Right ventricle myocardium superior (tissue), 1 donor: Measurements from ENCODE around the gene NDUFB7. TPM values are rescaled to one million over a fixed set of nuclear protein-coding genes. Genes with fewer than 3 reads are reported as not detected.
"Not testable (repeated sequence)": the region's sequence is repeated elsewhere in the genome, so short reads cannot be mapped to it uniquely, and the experiment has no call there.

Source experiments
- ATAC-seq: fragments of 200-7000 bp; cut with Tn5 transposase; one replicate; pipeline ENCODE4 v1.9.1; 2020; ENCODE audit warnings: mild to moderate bottlenecking; ENCODE audit not compliant: poor library complexity
- DNase-seq: peaks from one replicate; pipeline ENCODE4 v3.0.0-alpha.2; 2020
- intact Hi-C: fragments of 100-400 bp; cut with DNase I; formaldehyde crosslinking; loops from one replicate; pipeline ENCODE4 v1.11.2; 2022
- long read RNA-seq: library from polyadenylated mRNA; unstranded; transcript quantifications from one replicate; pipeline ENCODE4 v2.0.0, GENCODE V29; 2021
- total RNA-seq: library from RNA; stranded (reverse); fragmentation: NEBNext Ultra II Directional; extraction: Animal tissue kit (Norgen Biotek cat#: 25700); gene quantifications from one replicate; pipeline ENCODE4 v1.2.1, GENCODE V29; 2021
- donor health status: DM: no; HTN: yes; CAD: no; lungs with severe emphysema.

NDUFB7 gene
- 533 TPM for total RNA-seq
- long read RNA-seq, transcript NDUFB7-201 (3 exons, 531 nt) = major isoform, 195 of 199 reads
- long read RNA-seq, partial matches to known transcripts = 3 of 199 reads
- long read RNA-seq, other reads (novel, unspliced or antisense) = 1 of 199 reads

DNA sequence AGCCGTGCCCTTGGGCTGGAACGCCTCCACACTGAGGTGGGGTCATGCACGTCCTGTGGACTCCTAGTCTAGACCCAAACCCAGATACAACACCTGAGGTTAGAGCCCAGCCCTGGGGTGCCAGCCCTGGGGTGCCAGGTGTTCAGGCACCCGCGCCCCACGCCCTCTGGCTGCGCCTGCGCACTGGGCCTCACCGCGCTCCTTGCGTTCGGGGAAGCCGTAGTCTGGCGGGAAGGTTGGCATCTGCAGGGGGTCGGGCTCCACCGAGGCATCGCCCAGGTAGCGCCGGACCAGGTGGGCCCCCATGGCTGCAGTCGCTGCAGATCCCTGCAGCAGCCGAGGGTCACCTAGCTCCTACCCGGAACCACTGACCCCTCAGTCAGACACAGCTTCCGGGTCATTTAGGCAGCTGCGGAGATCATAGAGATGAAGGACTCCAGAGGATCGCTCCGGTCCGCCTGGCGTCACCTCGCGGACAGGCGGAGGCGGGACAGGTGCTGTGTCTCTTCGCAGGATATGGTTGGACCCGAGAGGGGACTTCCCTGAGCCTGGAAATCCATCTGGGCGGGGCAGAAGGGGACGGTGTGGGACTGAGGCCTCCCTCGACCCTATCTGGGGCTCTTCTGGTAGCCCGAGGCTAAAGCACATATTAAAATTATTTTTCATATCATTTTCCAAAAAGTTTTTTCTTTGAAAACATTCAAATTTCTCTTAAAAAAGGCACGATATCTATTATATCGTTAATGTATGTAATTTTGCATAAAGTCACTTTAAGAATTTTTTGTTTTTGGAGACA lies at the start of gene NDUFB7:
TSS of gene NDUFB7 (minus strand) at position 372 of the 796 bp plus-strand sequence. CDS start at position 306, 66 bp downstream.
- peak; percentile 98 for ATAC-seq
- intact Hi-C loops = loop anchor here (10.0 kb wide), 1 partner anchor 313 kb away; the partner anchor contains the start of gene OR7A17
- peak; percentile 94 for DNase-seq

DNA sequence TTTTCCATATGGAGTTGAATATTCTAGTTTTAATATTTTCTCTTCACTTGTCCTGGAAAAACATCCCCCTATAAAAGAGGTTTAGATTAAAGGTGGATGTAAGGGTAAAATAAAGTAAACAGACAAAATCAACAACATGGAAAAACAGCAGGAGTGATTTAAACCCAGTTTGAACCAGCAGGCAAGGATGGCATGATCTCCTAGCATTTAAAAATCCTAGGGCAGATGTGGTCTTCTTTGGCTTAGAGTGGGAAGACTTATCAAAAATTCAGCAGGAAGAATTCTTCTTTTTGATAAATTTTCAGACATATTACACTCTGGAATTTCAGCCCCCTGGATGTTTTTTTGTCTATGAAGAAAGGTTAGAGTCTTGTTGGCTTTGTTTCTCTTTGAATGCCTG lies 47.5 kb upstream of the NDUFB7 start:
- DNase-seq = no peak
- intact Hi-C loops = no loop called here
- ATAC-seq = no peak

DNA sequence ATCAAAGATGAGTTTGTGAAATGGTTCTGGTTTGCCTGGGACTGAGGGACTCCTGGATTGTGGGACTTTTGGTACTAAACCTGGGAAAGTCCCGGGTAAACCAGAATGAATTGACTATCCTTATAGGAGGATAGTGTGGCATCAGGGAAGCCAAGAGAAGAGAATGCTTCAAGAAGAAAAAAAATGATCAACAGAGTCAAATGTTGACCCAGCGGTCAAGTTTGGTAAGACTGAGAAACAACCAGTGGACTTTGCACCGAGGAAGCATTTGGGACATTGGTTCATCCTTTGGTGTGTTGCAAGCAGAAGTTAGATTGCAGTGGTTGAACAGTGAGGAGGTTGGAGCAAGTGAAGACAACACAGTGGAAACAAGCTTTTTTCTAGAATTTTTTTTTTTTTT lies 44.5 kb upstream of the NDUFB7 start:
- ATAC-seq = no peak
- intact Hi-C loops = no loop called here
- no peak for DNase-seq

DNA sequence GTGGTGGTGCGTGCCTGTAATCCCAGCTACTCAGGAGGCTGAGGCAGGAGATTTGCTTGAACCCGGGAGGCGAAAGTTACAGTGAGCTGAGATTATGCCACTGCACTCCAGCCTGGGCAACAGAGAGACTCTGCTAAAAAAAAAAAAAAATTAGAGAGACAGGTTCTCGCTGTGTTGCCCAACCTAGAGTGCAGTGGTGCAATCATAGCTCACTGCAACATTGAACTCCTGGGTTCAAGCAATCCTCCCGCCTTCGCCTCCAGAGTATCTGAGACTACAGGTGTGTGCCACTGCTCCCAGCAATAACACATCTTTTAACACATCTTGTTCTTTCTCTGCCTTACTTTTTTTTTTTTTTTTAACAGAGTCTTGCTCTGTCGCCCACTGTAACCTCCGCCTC lies 43.8 kb upstream of the NDUFB7 start:
- intact Hi-C loops = no loop called here
- DNase-seq (no peak), ATAC-seq (no peak)

DNA sequence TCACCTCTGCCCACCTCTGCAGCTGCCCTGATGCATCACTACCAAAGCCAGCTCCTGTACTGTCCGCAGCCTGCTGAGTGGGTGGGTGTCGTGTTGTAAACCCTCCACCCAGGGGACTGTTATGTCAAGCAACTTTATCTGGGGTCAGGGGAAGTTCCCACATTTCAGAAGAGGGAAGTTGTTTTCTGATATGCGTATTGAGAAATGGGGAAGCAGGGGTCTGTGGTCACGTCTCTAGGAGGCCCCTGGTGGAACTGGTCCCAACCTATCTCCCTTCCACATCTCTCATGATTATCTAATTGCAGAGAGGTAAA lies 42.2 kb upstream of the NDUFB7 start:
- DNase-seq (no peak), ATAC-seq (no peak)
- intact Hi-C loops = no loop called here

DNA sequence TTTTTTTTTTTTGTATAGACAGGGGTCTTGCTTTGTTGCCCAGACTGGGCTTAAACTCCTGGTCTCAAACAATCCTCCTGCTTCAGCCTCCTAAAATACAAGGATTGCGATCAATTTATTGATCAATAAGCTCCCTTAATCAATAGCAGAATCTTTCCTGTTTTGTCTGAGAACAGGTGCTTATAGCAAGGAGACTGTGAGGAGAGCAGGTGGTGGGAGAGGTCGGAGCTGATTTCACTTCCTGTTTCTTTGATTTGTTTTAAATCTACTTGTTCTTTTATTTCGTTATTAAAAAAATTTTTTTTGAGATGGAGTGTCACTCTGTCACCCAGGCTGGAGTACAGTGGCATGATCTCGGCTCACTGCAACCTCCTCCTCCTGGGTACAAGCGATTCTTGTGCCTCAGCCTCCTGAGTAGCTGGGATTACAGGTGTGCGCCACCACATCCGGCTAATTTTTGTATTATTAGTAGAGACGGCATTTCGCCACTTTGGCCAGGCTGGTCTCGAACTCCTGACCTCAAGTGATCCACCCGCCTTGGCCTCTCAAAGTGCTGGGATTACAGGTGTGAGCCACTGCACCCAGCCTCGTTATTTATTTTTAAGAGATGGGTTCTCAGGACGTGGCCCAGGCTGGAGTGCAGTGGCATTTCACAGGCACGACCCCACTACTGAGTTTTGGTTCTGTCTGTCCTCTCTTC lies 41.7 kb upstream of the NDUFB7 start:
- intact Hi-C loops, DNase-seq, ATAC-seq: not testable (repeated sequence)

DNA sequence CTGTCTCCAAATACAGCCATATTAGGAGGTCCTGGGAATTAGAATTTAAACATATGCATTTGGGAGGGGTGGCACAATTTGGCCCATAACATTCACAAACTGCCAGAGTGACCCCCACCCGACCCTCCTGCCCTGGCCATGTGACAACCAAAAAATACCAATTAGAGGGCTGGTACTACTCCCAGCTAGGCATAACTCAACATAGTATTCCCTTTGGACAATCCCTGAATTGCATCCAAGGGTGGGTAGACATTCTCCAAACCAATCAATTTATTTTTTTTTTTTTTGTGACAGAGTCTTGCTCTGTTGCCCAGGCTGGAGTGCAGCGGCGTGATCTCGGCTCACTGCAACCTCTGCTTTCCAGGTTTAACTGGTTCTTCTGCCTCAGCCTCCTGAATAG lies 40.8 kb upstream of the NDUFB7 start:
- intact Hi-C loops = no loop called here
- DNase-seq (no peak), ATAC-seq (no peak)

DNA sequence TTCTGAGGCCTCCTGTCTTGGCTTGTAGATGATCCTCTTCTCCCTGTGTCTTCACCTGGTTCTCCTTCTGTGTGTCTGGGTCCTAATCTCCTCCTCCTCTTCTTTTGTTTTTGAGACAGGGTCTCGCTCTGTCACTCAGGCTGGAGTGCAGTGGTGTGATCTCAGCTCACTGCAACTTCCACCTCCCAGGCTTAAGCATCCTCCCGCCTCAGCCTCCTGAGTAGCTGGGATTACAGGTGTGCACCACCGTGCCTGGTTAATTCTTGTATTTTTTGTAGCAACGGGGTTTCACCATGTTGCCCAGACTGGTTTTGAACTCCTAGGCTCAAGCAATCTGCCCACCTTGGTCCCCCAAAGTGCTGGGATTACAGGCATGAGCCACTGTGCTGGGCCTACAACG lies 40.4 kb upstream of the NDUFB7 start:
- DNase-seq, intact Hi-C loops, ATAC-seq: not testable (repeated sequence)

DNA sequence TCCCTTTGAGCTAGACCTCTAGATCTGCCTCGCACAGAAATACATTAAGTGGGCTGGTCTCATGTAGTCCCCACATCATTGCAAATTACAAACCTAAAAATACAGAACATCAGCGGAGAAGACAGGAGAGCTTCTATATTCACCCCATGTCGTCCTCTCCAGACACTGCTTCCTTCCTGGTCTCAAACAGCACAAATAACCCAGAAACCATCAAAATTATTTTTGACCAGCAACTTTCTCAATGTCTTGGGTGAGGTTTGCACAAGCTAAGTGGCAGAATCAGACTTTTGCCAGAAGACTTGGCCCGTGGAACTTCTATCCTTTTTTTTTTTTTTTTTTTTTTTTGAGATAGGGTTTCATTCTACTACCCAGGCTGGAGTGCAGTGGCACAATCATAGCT lies 39.2 kb upstream of the NDUFB7 start:
- DNase-seq (no peak), ATAC-seq (no peak)
- intact Hi-C loops = no loop called here

DNA sequence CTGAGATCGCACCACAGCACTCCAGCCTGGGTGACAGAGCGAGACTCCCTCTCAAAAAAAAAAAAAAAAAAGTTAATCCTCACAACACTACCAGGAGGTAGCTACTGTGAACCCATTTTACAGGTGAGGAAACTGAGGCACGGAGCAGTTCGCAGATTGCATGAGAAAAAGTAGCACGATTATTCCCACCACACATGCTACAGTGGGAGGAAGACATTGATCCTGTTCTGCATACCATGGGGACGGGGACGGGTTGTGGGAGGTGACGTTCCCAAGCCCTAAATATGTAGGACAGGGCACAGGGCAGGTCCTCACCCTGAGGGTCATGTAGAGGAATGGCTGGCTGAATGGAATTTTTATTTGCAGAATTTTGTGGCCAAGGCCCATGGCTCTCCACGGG lies 34.8 kb upstream of the NDUFB7 start:
- no peak for ATAC-seq
- intact Hi-C loops = no loop called here
- no peak for DNase-seq

DNA sequence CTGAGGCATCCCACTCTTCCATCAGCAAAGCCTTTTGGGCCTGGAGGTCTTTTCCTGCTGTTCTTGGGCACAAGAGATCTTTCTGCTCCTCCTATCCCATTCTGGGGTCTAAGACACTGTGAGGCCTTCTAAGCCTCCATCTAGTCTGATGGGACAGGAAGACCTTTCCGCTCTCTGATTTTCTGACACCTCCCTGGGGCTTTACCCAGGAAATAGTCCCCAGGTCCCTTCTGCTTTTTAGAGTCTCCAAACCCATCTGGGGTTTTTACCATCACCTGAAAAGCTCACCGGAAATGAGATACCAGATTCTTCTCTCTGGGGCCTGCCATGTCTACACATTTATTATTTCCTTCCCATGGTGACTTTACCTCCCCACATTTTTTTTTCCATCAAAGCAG lies 32.1 kb upstream of the NDUFB7 start:
- intact Hi-C loops = no loop called here
- no peak for DNase-seq
- ATAC-seq = no peak

DNA sequence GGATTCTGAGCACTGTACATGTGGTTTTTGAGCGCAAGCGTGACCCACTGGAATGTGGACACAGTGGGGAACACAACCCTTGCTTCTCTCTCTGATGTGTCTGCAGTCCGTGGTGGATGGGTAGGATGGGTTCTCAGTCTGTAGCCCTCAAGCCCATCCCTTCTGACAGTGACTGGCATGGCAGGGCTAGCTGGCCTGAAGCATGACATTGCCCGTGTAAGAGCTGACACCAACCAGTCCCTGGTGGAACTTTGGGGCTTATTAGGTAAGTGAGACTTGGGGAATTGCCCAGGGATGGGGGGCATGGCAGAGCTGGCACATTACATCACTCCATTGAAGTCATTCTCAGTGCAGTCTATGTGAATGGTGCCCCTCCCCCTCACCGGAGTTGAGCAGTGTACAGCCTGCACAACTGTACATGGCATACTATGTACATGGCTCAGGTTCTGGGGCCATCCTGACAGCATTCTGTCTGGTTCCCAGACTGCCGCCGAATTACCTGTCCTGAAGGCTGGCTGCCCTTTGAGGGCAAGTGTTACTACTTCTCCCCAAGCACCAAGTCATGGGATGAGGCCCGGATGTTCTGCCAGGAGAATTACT lies 27.8 kb upstream of the NDUFB7 start:
- intact Hi-C loops = no loop called here
- DNase-seq (no peak), ATAC-seq (no peak)

DNA sequence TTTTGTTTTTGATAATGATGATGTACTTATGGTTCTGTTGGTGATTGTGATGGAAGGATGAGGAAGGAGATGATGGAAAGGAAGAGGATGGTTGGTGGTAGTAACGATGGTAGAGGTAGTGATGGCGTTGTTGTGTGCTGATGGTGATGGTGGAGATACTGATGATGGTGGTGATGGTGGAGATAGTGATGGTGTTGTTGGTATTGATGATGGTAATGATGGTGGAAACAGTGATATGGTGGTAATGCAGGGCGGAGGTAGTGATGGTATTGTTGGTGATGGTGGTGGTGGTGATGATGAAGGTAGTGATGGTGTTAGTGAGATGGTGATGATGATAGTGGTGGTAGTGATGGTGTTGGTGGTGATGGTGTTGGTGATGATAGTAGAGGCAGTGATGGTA lies 23.7 kb upstream of the NDUFB7 start:
- DNase-seq (no peak), ATAC-seq (no peak)
- intact Hi-C loops = no loop called here

DNA sequence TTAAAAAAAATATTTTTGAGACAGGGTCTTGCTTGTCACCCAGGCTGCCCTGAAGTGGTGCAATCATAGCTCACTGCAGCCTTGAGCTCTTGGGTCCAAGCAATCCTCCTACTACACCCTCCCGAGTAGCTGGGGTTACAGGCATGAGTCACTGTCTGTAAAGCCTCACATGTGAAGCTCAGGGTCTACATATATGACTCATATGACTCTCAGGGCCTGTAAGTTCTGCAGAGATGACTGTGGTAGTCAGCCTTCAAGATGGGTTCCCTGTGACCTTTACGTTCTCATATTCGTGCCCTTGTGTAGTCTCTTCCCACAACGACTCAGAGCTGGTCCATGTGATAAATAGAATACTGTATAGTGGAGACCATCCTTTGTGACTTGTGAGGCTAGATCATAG lies 17.6 kb upstream of the NDUFB7 start:
- DNase-seq, ATAC-seq, intact Hi-C loops: not testable (repeated sequence)

DNA sequence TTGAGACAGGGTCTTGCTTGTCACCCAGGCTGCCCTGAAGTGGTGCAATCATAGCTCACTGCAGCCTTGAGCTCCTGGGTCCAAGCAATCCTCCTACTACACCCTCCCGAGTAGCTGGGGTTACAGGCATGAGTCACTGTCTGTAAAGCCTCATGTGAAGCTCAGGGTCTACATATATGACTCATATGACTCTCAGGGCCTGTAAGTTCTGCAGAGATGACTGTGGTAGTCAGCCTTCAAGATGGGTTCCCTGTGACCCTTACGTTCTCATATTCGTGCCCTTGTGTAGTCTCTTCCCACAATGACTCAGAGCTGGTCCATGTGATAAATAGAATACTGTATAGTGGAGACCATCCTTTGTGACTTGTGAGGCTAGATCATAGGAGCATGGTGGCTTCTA lies 13.3 kb upstream of the NDUFB7 start:
- DNase-seq, ATAC-seq, intact Hi-C loops: not testable (repeated sequence)

DNA sequence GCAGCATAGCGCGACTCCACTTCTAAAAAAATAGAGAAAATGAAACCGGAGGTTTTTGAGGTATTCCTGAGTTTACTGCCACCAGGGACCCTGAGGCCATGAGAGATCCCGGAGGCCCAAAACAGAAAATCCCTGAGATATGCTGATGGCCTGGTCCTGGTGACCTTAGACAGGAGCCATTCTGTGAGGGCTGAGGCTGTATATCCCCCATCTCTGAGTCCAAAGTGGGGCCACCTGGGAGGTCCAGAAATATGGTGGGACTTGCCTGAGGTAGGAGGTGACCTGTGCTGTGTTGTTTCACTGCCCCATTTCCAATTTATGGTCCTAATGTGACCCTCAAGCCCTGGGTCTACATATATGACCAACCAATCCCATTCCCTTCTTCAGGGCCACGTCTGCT lies 12.5 kb upstream of the NDUFB7 start:
- intact Hi-C loops, DNase-seq: not testable (repeated sequence)

DNA sequence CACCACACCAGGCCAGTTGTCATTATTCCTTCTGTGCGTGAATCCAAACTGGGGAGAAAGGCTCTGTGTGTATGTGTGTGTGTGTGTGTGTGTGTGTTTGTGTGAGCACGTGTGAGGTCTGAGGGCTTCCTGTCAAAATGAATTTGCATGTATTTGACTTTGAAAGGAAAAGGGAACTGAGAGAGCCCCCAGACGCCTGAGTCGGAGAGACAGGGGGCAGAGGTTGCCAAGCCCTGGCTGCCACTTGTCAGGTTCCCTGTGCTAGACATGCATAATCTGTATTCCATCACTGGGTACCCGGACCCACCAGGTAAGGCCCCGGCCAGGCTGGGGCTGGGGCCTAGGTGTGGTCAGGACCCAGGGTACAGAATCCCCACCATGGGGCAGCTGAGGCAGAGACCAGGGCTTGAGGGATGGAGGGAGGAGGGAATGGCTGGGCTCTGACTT lies 11.1 kb upstream of the NDUFB7 start, which contains the start of gene CLEC17A:
TSS of gene CLEC17A (plus strand) at position 191 of the 447 bp plus-strand sequence. CDS start at position 268, 77 bp downstream.
- intact Hi-C loops = no loop called here
- ATAC-seq = no peak
- DNase-seq = no peak

More for the DNA sequence above, 12.5 kb upstream of the NDUFB7 start:
- ATAC-seq = not testable (repeated sequence)

DNA sequence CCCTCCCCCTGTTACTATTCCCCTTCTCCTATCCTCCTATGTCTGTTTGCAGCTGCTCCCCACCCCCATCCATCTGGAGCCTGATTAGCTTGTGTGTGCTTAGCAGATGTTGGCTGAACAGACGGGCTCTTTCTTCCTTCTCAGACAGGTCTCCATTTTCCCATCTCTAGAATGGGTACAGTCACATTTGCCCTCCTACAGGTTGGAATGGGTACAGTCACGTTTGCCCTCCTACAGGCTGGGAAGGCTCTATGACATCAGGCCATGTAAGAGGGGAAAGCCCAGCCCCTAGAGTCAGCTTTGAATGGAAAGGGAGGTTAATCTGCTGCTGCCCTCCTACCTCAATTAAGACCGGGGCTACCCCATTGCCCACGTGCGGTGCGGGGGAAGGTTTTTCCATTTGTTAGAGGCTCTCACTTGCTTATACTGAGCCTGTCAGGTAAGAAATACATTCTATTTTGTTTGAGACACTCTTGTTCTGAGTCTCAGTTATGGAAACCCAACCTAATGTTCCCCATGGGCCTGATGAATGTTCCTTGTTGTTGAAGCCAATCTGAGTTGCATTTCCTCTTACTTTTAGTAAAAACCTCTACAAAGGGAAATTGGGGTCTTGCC lies 8.9 kb upstream of the NDUFB7 start:
- DNase-seq (no peak), ATAC-seq (no peak)
- intact Hi-C loops = no loop called here

DNA sequence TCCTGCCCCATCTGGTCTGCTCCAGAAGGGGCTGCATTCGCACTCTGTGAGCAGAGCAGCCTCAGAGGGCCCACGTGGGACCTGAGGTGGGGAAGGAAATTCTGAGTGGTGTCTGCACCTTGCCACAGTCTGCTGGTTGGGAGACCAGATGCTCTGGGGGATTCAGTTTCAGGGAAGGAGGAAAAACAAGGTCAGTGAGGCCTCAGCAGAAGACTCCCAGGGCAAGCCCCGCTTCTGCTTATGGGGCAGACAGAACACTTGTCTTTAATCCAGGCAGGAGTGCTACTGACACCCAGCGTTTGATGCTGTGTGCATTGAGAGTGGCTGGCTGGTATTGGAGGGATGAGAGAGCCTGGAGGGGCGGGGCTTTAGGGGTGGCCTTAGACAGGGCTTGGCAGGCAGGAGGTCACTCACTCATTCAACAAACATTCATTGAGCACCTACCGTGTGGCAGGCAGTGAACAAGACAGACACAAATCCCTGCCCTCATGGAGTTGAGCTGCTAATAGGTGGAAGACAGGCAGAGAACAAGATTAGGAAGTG lies 6.1 kb upstream of the NDUFB7 start:
- DNase-seq (no peak), ATAC-seq (no peak)
- intact Hi-C loops = loop anchor here (5.0 to 10.0 kb wide), 2 partner anchors 109 to 307 kb away; partner anchors contain the start of gene OR7A17
